ENCODE results near the gene FAM186B. TPM values are rescaled to one million over a fixed set of nuclear protein-coding genes. Genes with fewer than 3 reads are reported as not detected.
A peak's percentile ranks its signal among the peaks of the same experiment; 100 is the strongest.

Gene FAM186B
- total and polyA plus RNA-seq, 11 donors = 0.17 to 0.78 (median 0.41) TPM

- intact Hi-C loops (cut with DNase I) = no loop called here
- WGBS, 4 donors = 94 to 100% (median 97%) methylated on average over 2 of the region's 2 CpGs
- no peak for TF ChIP-seq CTCF (IDR thresholded peaks at IDR 0.05)
- no peak for TF ChIP-seq POLR2A (IDR thresholded peaks at IDR 0.05)
These were observed 3.8 kb upstream of the FAM186B start for GRCh38 chr12:49609059-49609874.

GRCh38 chr12:49604856-49605255 is 583 bp downstream of the FAM186B start:
- ATAC-seq = no peak
- TF ChIP-seq CTCF (IDR thresholded peaks at IDR 0.05) (no peak), POLR2A (IDR thresholded peaks at IDR 0.05) (no peak)
- Histone ChIP-seq H3K36me3 (peaks cover 0 to 5% (median 0%) of the 10 kb centered on the region in 9 donors), H3K4me1 (peaks cover 0 to 8% (median 0%) of the 10 kb centered on the region in 12 donors), H3K9me3 (no peaks in the 10 kb centered on the region), H3K27ac (no peak overlapping the region), H3K27me3 (no peaks in the 10 kb centered on the region), H3K4me3 (no peak overlapping the region)
- intact Hi-C loops (cut with DNase I) = no loop called here
- WGBS, 4 donors = 43 to 57% (median 48%) methylated on average over 5 of the region's 5 CpGs
- no peak for DNase-seq

More at GRCh38 chr12:49609059-49609874, 3.8 kb upstream of the FAM186B start:
- Histone ChIP-seq H3K36me3 (no peaks in the 10 kb centered on the region), H3K4me1 (peaks cover 0 to 8% (median 0%) of the 10 kb centered on the region in 12 donors), H3K9me3 (peaks cover 0 to 11% (median 0%) of the 10 kb centered on the region in 12 donors), H3K27me3 (no peaks in the 10 kb centered on the region), H3K27ac (no peak overlapping the region), H3K4me3 (no peak overlapping the region)
- DNase-seq = no peak
- ATAC-seq = peak in 1 of 4 donors; percentile 11

- Histone ChIP-seq H3K4me3 (no peak overlapping the region), H3K4me1 (peaks cover 0 to 8% (median 0%) of the 10 kb centered on the region in 12 donors), H3K27ac (no peak overlapping the region), H3K36me3 (peaks cover 0 to 5% (median 0%) of the 10 kb centered on the region in 9 donors), H3K9me3 (no peaks in the 10 kb centered on the region), H3K27me3 (no peaks in the 10 kb centered on the region)
- TF ChIP-seq POLR2A (IDR thresholded peaks at IDR 0.05) (no peak), CTCF (IDR thresholded peaks at IDR 0.05) (no peak)
- ATAC-seq (peak in 1 of 4 donors; percentile 37), DNase-seq (no peak)
- 75 to 100% (median 92%) methylated on average over 1 of the region's 1 CpG for WGBS, 4 donors
- intact Hi-C loops (cut with DNase I) = no loop called here
These were observed 1.7 kb downstream of the FAM186B start for GRCh38 chr12:49603721-49604120.

GRCh38 chr12:49599961-49600360 is 5.5 kb downstream of the FAM186B start:
- Histone ChIP-seq H3K36me3 (peaks cover 0 to 5% (median 0%) of the 10 kb centered on the region in 9 donors), H3K27me3 (no peaks in the 10 kb centered on the region), H3K4me3 (no peak overlapping the region), H3K4me1 (peaks cover 0 to 8% (median 0%) of the 10 kb centered on the region in 12 donors), H3K27ac (no peak overlapping the region), H3K9me3 (no peaks in the 10 kb centered on the region)
- intact Hi-C loops (cut with DNase I) = no loop called here
- ATAC-seq = no peak
- 92 to 97% (median 95%) methylated on average over 8 of the region's 8 CpGs for WGBS, 4 donors
- TF ChIP-seq POLR2A (IDR thresholded peaks at IDR 0.05) (no peak), CTCF (IDR thresholded peaks at IDR 0.05) (no peak)
- DNase-seq = no peak

Data from heart left ventricle (tissue), 16 donors.